Muscle layer of duodenum (tissue), 2 donors: ENCODE measurements around the gene WDR19.
"Not testable (repeated sequence)": the region's sequence is repeated elsewhere in the genome, so short reads cannot be mapped to it uniquely, and the experiment has no call there.

ENCODE experiments used
- H3K27ac ChIP-seq: one replicate; pipeline ENCODE4 v1.7.0; 2013; ENCODE audit warnings: mild to moderate bottlenecking, low read length
- H3K27me3 ChIP-seq: one replicate; pipeline ENCODE4 v1.7.0; 2013; ENCODE audit warnings: low read depth, mild to moderate bottlenecking, control low read depth, low read length
- H3K36me3 ChIP-seq, 2 donors: one replicate each; pipeline ENCODE4 v1.7.0; 2013; ENCODE audit warnings: low read length in 2 of 2, control low read depth in 1 of 2, mild to moderate bottlenecking in 1 of 2; ENCODE audit not compliant: insufficient read depth in 2 of 2, control insufficient read depth in 1 of 2
- H3K4me1 ChIP-seq, 2 donors: one replicate each; pipeline ENCODE4 v1.7.0; 2013; ENCODE audit warnings: low read length in 2 of 2, mild to moderate bottlenecking in 2 of 2, control low read depth in 1 of 2, moderate library complexity in 1 of 2; ENCODE audit not compliant: insufficient read depth in 2 of 2, control insufficient read depth in 1 of 2
- H3K4me3 ChIP-seq, 2 donors: one replicate each; pipeline ENCODE4 v1.7.0; 2013; ENCODE audit warnings: low read length in 2 of 2, low read depth in 1 of 2, mild to moderate bottlenecking in 1 of 2
- H3K9me3 ChIP-seq, 2 donors: one replicate each; pipeline ENCODE4 v1.7.0; 2013; ENCODE audit warnings: low read length in 2 of 2, control low read depth in 1 of 2, mild to moderate bottlenecking in 1 of 2; ENCODE audit not compliant: control insufficient read depth in 1 of 2
- donor health status: healthy.

WDR19 gene

GRCh38 chr4:39181905-39182638 lies at the start of gene WDR19:
Gene WDR19 (plus strand): TSS chr4:39182529. CDS start chr4:39182558, 29 bp downstream.
- Histone ChIP-seq H3K9me3 (no peaks in the 10 kb centered on the region), H3K36me3 (no peaks in the 10 kb centered on the region), H3K4me3 (peak within 1 kb of the TSS; percentile 98), H3K27me3 (no peaks in the 10 kb centered on the region), H3K27ac (peak within 1 kb of the TSS; percentile 54), H3K4me1 (peaks cover 0 to 9% of the 10 kb centered on the region in 2 donors)

- no peaks in the 10 kb centered on the region for H3K27me3 ChIP-seq
- no peak overlapping the region for H3K27ac ChIP-seq
- H3K4me1 ChIP-seq = peaks cover 3 to 5% of the 10 kb centered on the region in 2 donors
- no peaks in the 10 kb centered on the region for H3K9me3 ChIP-seq
- H3K36me3 ChIP-seq = no peaks in the 10 kb centered on the region
- H3K4me3 ChIP-seq = no peak overlapping the region
These were observed 48.7 kb upstream of the WDR19 start for GRCh38 chr4:39133623-39134022.

GRCh38 chr4:39134683-39135306 lies 47.5 kb upstream of the WDR19 start:
- H3K9me3 ChIP-seq = no peaks in the 10 kb centered on the region
- no peaks in the 10 kb centered on the region for H3K36me3 ChIP-seq
- peaks cover 3 to 5% of the 10 kb centered on the region in 2 donors for H3K4me1 ChIP-seq
- H3K27ac ChIP-seq = no peak overlapping the region
- no peaks in the 10 kb centered on the region for H3K27me3 ChIP-seq
- no peak overlapping the region for H3K4me3 ChIP-seq

- not testable (repeated sequence) for H3K36me3 ChIP-seq, H3K4me3 ChIP-seq, H3K27ac ChIP-seq, H3K4me1 ChIP-seq, H3K27me3 ChIP-seq, H3K9me3 ChIP-seq
These were observed 44.1 kb upstream of the WDR19 start for GRCh38 chr4:39138227-39138626.

- no peak overlapping the region for H3K27ac ChIP-seq
- no peak overlapping the region for H3K4me3 ChIP-seq
- H3K27me3 ChIP-seq = no peaks in the 10 kb centered on the region
- H3K4me1 ChIP-seq = no peaks in the 10 kb centered on the region
- no peaks in the 10 kb centered on the region for H3K9me3 ChIP-seq
- no peaks in the 10 kb centered on the region for H3K36me3 ChIP-seq
These were observed 36.1 kb upstream of the WDR19 start for GRCh38 chr4:39146211-39146610.

- Histone ChIP-seq H3K4me3 (no peak overlapping the region), H3K27me3 (no peaks in the 10 kb centered on the region), H3K9me3 (no peaks in the 10 kb centered on the region), H3K36me3 (no peaks in the 10 kb centered on the region), H3K27ac (no peak overlapping the region), H3K4me1 (no peaks in the 10 kb centered on the region)
These were observed 28.3 kb upstream of the WDR19 start for GRCh38 chr4:39154009-39154408.

GRCh38 chr4:39157520-39157919 lies 24.8 kb upstream of the WDR19 start:
- no peaks in the 10 kb centered on the region for H3K9me3 ChIP-seq
- H3K27ac ChIP-seq = no peak overlapping the region
- no peaks in the 10 kb centered on the region for H3K36me3 ChIP-seq
- no peaks in the 10 kb centered on the region for H3K4me1 ChIP-seq
- H3K4me3 ChIP-seq = no peak overlapping the region
- no peaks in the 10 kb centered on the region for H3K27me3 ChIP-seq

GRCh38 chr4:39166177-39166576 lies 16.2 kb upstream of the WDR19 start:
- no peaks in the 10 kb centered on the region for H3K4me1 ChIP-seq
- no peaks in the 10 kb centered on the region for H3K27me3 ChIP-seq

GRCh38 chr4:39166669-39167068 lies 15.7 kb upstream of the WDR19 start:
- Histone ChIP-seq H3K36me3 (no peaks in the 10 kb centered on the region), H3K27ac (no peak overlapping the region), H3K4me1 (no peaks in the 10 kb centered on the region), H3K27me3 (no peaks in the 10 kb centered on the region), H3K4me3 (no peak overlapping the region), H3K9me3 (peaks cover 0 to 3% of the 10 kb centered on the region in 2 donors)

More at GRCh38 chr4:39166177-39166576, 16.2 kb upstream of the WDR19 start:
- Histone ChIP-seq H3K36me3 (no peaks in the 10 kb centered on the region), H3K27ac (no peak overlapping the region), H3K9me3 (peaks cover 0 to 3% of the 10 kb centered on the region in 2 donors), H3K4me3 (no peak overlapping the region)

GRCh38 chr4:39169426-39169825 lies 12.9 kb upstream of the WDR19 start:
- Histone ChIP-seq H3K27me3 (no peaks in the 10 kb centered on the region), H3K4me1 (no peaks in the 10 kb centered on the region), H3K9me3 (peaks cover 0 to 3% of the 10 kb centered on the region in 2 donors), H3K4me3 (no peak overlapping the region), H3K36me3 (no peaks in the 10 kb centered on the region), H3K27ac (no peak overlapping the region)

GRCh38 chr4:39170301-39170700 lies 12.0 kb upstream of the WDR19 start:
- H3K27ac ChIP-seq = no peak overlapping the region
- no peaks in the 10 kb centered on the region for H3K4me1 ChIP-seq
- peaks cover 0 to 3% of the 10 kb centered on the region in 2 donors for H3K9me3 ChIP-seq
- H3K36me3 ChIP-seq = no peaks in the 10 kb centered on the region
- H3K27me3 ChIP-seq = no peaks in the 10 kb centered on the region
- H3K4me3 ChIP-seq = no peak overlapping the region
